ENCODE data around the gene BNIP1.

Gene BNIP1

GRCh38 chr5:173187054-173187743 lies 42.9 kb downstream of the BNIP1 start:
- TF ChIP-seq CTCF (conservative IDR thresholded peaks at IDR 0.05; ENCODE audit: low read depth, low read length): no peak

GRCh38 chr5:173188280-173188679 lies 43.9 kb downstream of the BNIP1 start:
- no peak overlapping the region for H3K4me3 ChIP-seq (ENCODE audit: low read depth, low read length)
- no peak for TF ChIP-seq CTCF (conservative IDR thresholded peaks at IDR 0.05; ENCODE audit: low read depth, low read length)
- DNase-seq (ENCODE audit: low read depth): no peak

More at GRCh38 chr5:173187054-173187743, 42.9 kb downstream of the BNIP1 start:
- no peak overlapping the region for H3K4me3 ChIP-seq (ENCODE audit: low read depth, low read length)
- no peak for DNase-seq (ENCODE audit: low read depth)

GRCh38 chr5:173191015-173191414 lies 46.7 kb downstream of the BNIP1 start:
- TF ChIP-seq CTCF (conservative IDR thresholded peaks at IDR 0.05; ENCODE audit: low read depth, low read length): no peak
- no peak overlapping the region for H3K4me3 ChIP-seq (ENCODE audit: low read depth, low read length)
- no peak for DNase-seq (ENCODE audit: low read depth)

- no peak for TF ChIP-seq CTCF (conservative IDR thresholded peaks at IDR 0.05; ENCODE audit: low read depth, low read length)
- no peak for DNase-seq (ENCODE audit: low read depth)
- no peak overlapping the region for H3K4me3 ChIP-seq (ENCODE audit: low read depth, low read length)
These were observed 47.2 kb downstream of the BNIP1 start for GRCh38 chr5:173191561-173191960.

GRCh38 chr5:173192561-173192960 lies 48.2 kb downstream of the BNIP1 start:
- no peak for TF ChIP-seq CTCF (conservative IDR thresholded peaks at IDR 0.05; ENCODE audit: low read depth, low read length)
- no peak overlapping the region for H3K4me3 ChIP-seq (ENCODE audit: low read depth, low read length)
- DNase-seq (ENCODE audit: low read depth): no peak

- H3K4me3 ChIP-seq (ENCODE audit: low read depth, low read length): no peak overlapping the region
- no peak for TF ChIP-seq CTCF (conservative IDR thresholded peaks at IDR 0.05; ENCODE audit: low read depth, low read length)
- no peak for DNase-seq (ENCODE audit: low read depth)
These were observed 52.0 kb downstream of the BNIP1 start for GRCh38 chr5:173196133-173196952.
